GM21825 (cell line): ENCODE data around the gene PDSS1.
A peak's percentile ranks its signal among the peaks of the same experiment; 100 is the strongest.
"Not testable (repeated sequence)": the region's sequence is repeated elsewhere in the genome, so short reads cannot be mapped to it uniquely, and the experiment has no call there.

Experiments used
- ATAC-seq: cut with Tn5 transposase; IDR thresholded peaks from one replicate; pipeline ENCODE4 v1.9.1; 2021; ENCODE audit warnings: mild to moderate bottlenecking, moderate library complexity; ENCODE audit not compliant: unreplicated experiment

Gene PDSS1, protein sequence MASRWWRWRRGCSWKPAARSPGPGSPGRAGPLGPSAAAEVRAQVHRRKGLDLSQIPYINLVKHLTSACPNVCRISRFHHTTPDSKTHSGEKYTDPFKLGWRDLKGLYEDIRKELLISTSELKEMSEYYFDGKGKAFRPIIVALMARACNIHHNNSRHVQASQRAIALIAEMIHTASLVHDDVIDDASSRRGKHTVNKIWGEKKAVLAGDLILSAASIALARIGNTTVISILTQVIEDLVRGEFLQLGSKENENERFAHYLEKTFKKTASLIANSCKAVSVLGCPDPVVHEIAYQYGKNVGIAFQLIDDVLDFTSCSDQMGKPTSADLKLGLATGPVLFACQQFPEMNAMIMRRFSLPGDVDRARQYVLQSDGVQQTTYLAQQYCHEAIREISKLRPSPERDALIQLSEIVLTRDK

DNA sequence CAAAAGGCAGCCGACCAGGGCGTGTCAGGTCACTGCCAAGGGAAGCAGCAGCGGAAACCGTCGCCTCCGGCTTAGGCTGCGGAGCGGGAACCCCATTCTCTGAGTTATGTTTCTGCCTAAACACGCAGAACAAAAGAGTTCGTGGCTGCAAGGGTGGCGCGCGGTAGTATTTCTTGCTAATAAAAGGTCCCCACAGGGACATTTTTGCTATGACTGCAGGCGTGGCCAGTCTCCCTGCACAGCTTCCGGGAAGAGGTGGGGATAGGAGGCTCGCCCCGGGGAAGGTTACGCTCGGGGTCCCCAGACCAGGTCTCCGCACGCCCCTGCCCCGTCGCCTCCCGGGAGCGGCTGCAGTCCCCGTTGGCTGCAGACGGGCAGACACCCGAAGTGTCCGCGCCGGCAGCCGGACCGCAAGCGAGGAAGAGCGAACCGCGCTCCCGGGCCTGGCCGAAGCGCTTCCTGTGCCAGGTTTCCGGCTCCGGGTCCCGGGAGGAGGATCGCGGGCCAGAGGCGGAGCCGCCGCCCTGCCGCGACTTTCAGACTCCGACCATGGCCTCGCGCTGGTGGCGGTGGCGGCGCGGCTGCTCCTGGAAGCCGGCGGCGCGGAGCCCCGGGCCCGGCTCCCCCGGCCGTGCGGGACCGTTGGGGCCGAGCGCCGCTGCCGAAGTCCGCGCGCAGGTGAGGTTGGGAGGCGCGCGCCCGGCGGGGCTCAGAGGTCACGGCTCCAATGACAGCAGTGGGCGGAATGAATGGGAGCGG is at the start of gene PDSS1:
Gene PDSS1 (plus strand): TSS at position 539 of the 759 bp plus-strand sequence. CDS start 11 bp downstream, at position 550.
- peak; percentile 80 for ATAC-seq

- not testable (repeated sequence) for ATAC-seq
Observed at GRCh38 chr10:26648245-26648636, 49.3 kb upstream of the PDSS1 start.

DNA sequence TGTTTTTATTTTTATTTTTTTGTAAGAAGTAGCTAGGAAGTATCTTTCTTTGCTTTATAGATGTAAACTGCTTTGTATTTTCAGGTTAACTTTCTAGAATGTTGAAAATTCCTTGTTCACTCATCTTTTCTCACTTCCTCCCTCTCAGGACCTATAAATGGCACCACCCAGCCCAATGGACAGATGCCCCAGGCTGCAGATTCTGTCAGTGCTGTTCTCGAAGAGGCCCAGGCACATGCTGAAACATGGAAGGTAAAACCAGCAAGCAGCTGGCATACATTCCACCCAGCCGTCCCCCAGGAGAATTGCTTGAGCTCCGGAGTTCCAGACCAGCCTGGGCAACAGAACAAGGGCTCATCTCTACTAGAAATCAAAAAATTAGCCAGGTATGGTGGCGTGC is 47.1 kb upstream of the PDSS1 start:
- ATAC-seq, result no peak

DNA sequence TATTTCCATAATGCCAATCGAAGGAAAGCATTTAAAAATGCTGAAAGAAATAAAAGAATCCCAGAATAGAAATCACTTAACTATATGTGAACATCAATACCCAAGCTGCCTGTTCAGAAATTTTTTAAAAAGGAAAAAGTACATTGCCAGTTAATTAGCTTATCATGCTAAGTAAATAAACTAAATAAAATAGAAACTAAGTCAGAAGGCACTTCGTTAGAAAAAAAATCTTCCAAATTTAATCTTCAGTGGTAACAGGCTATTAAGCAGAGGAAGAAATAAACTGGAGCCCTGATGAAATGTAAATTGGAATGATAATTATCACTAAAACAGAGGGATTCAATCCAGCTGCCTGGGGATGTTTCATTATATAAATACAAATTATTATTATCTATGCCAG is 46.0 kb upstream of the PDSS1 start:
- ATAC-seq, result not testable (repeated sequence)

DNA sequence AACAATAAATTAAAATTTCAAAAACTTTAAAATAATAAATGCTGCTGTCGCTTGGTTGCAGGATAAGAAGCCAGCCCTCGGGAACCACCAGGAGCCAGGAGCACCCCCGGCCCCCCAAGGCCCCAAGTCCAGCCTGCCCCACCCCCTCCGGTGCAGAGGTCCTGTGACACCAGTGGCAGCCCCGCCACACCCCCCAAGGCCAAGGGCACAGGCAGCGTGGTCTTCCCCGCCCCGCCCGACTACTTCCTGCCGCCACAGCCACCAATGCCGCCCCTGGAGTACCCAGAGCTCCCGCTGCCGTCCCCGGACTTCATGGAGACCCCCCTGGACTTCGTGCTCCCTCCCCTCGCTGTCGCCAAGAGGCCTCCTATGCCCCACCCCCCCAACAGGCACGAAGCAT is 44.5 kb upstream of the PDSS1 start:
- no peak for ATAC-seq

GRCh38 chr10:26655746-26656145 is 41.8 kb upstream of the PDSS1 start:
- ATAC-seq, result no peak

GRCh38 chr10:26662864-26663263 is 34.6 kb upstream of the PDSS1 start:
- ATAC-seq, result no peak

- ATAC-seq, result no peak
Observed at GRCh38 chr10:26665080-26666048, 32.1 kb upstream of the PDSS1 start.

DNA sequence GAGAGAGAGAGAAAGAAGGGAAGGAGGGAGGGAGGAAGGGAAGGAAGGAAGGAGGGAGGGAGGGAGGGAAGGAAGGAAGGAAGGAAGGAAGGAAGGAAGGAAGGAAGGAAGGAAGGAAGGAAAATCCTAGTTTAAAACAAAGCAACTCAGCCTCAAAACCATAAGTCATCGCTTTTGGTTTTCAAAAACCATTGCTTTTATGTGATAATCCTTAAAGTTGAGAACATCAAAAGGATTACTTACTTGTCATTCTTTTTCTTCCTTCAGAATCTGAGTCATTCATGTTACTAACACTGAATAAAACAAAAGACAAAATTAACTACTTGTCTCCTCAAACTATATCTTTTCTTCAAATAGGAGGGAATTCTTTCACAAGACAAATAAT is 21.6 kb upstream of the PDSS1 start:
- no peak for ATAC-seq

DNA sequence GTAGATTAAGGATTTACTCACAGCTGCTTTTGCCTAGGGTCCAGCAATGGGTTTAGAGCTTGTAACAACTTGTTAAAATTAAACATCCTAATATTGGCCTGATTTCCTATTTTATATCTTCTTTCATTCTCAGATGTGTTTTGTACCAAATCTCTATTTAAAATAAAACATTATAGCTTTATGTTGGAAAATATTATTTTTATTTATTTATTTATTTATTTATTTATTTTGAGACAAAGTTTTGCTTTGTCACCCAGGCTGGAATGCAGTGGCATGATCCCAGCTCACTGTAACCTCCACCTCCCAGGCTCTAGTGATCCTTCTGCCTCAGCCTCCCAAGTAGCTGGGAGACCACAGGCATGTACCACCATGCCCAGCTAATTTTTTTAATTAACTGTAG is 17.9 kb upstream of the PDSS1 start:
- no peak for ATAC-seq

- ATAC-seq, result no peak
Observed at GRCh38 chr10:26681076-26681475, 16.4 kb upstream of the PDSS1 start.

DNA sequence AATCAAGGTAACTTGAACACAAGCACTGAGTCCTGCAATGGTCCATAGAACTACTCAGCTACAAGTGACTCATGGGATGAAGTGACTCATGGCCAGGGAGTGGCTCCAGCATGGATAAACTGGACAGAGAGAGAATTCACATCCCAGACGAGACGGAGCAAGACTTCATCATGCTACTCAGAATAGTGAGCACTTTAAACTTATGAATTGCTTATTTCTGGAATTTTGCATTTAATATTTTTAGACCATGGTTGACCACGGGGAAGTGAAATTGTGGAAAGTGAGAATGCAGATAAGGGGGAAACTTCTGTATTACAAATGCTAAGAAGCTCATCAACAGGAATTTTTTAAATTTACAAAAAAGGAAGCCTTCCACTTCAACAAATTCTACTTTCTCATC is 15.5 kb upstream of the PDSS1 start:
- ATAC-seq, result not testable (repeated sequence)

- no peak for ATAC-seq
Observed at GRCh38 chr10:26682931-26683330, 14.6 kb upstream of the PDSS1 start.

- peak; percentile 84 for ATAC-seq
Observed at GRCh38 chr10:26684667-26685264, 12.7 kb upstream of the PDSS1 start.

DNA sequence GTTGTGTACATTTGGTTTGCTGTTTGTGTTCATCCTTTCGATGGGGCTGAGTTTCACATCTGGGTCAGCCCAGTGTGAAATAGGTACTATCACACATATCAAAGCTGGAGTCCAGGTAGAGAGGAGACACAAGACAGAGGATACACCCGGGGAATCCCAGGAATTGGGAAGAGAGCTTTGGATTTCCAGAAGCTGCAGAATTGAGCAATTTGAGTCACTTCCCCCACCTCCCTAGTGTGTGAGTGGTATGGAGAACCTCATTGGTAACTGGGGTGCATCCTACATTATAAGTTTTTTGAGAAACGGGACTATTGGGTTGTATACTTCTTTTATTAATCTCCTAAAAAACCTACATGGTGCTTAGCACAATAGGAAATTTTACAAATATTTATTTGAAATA is 12.1 kb upstream of the PDSS1 start:
- ATAC-seq, result no peak

DNA sequence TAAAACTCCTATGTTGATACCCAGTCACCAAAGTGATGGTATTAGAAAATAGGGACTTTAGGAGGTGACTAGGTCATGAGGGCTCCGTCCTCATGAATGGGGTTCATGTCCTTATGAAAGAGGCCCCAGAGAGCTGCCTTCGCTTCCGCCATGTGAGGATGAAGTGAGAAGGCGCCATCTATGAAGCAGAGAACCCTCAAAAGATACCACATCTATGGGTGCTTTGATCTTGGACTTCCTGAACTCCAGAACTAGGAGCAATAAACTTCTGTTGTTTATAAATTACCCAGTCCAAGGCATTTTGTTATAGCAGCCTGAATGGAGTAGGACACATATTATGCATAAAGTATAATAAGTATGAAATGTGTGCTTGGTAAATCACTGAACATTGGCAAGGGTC is 8.1 kb upstream of the PDSS1 start:
- no peak for ATAC-seq

GRCh38 chr10:26690731-26691475 is 6.6 kb upstream of the PDSS1 start:
- no peak for ATAC-seq

- not testable (repeated sequence) for ATAC-seq
Observed at GRCh38 chr10:26694536-26694935, 3.0 kb upstream of the PDSS1 start.

GRCh38 chr10:26696786-26697162 is 727 bp upstream of the PDSS1 start:
- no peak for ATAC-seq
